Gastroesophageal sphincter (tissue), 4 donors: ENCODE data around the gene TMTC1. TPM values are rescaled to one million over a fixed set of nuclear protein-coding genes. Genes with fewer than 3 reads are reported as not detected.
"Not testable (repeated sequence)": the region's sequence is repeated elsewhere in the genome, so short reads cannot be mapped to it uniquely, and the experiment has no call there.

Experiments
- ATAC-seq: fragments of 150-250 bp; one replicate; pipeline ENCODE4 v1.9.1; 2016; ENCODE audit warnings: mild to moderate bottlenecking, moderate library complexity
- H3K27ac ChIP-seq, 4 donors: fragments of 200-600 bp; sonication (generic) in 3 of 4; 1 replicate in 3 of 4; 2 replicates in 1 of 4; pipeline ENCODE4 v1.5.1; 2016 to 2019
- H3K27me3 ChIP-seq: fragments of 200-600 bp; sonication (generic); one replicate; pipeline ENCODE4 v1.5.1; 2019
- H3K36me3 ChIP-seq, 2 donors: fragments of 200-600 bp; sonication (generic); one replicate each; pipeline ENCODE4 v1.5.1; 2019; ENCODE audit warnings: control low read depth in 1 of 2
- H3K4me1 ChIP-seq, 3 donors: fragments of 200-600 bp; sonication (generic); 1 replicate in 2 of 3; 2 replicates in 1 of 3; pipeline ENCODE4 v1.5.1; 2016 to 2019; ENCODE audit warnings: control low read depth in 2 of 3
- H3K4me3 ChIP-seq, 2 donors: fragments of 200-600 bp; sonication (generic); one replicate each; pipeline ENCODE4 v1.5.1; 2019; ENCODE audit warnings: mild to moderate bottlenecking in 1 of 2, moderate library complexity in 1 of 2
- H3K9me3 ChIP-seq, 3 donors: fragments of 200-600 bp; sonication (generic); one replicate each; pipeline ENCODE4 v1.5.1; 2017 to 2019; ENCODE audit warnings: control low read depth in 2 of 3
- CTCF ChIP-seq, 4 experiments: fragments of 200-600 bp in 2 of 4; fragments of 450-650 bp in 2 of 4; sonication (generic) in 1 of 4; IDR thresholded peaks; one replicate each; pipeline ENCODE4 v1.5.1; 2017 to 2019; ENCODE audit warnings: antibody characterized with exemption in 4 of 4, mild to moderate bottlenecking in 2 of 4, moderate library complexity in 2 of 4
- EP300 ChIP-seq: sonication (generic); formaldehyde crosslinking; IDR thresholded peaks from one replicate; pipeline ENCODE4 v1.6.1; 2017; ENCODE audit warnings: antibody characterized with exemption, mild to moderate bottlenecking
- POLR2A ChIP-seq, 2 donors: fragments of 450-650 bp; IDR thresholded peaks; one replicate each; pipeline ENCODE4 v1.6.1; 2017; ENCODE audit warnings: antibody characterized with exemption in 2 of 2, mild to moderate bottlenecking in 2 of 2, moderate library complexity in 1 of 2
- POLR2AphosphoS5 ChIP-seq: sonication (generic); formaldehyde crosslinking; IDR thresholded peaks from one replicate; pipeline ENCODE4 v1.6.1; 2017; ENCODE audit warnings: antibody characterized with exemption
- WGBS, 2 donors: methylation state at CpG; one replicate each; pipeline ENCODE4 v1.1.5; 2018; ENCODE audit warnings: low coverage in 1 of 2; 5-methylcytosine and 5-hydroxymethylcytosine counted together
- total RNA-seq, 4 donors: library from RNA; depleted of rRNA; stranded (reverse); fragments of >200 nt; gene quantifications; one replicate each; pipeline ENCODE4 v1.1.0, GENCODE V29; 2016

TMTC1 gene
- total RNA-seq, 4 donors from 2014 or later = 94.0 to 190 (median 117) TPM

GRCh38 chr12:29634057-29634456 lies 149.7 kb downstream of the TMTC1 start:
- TF ChIP-seq CTCF (IDR thresholded peaks at IDR 0.05) = no peak
- TF ChIP-seq POLR2AphosphoS5 = no peak
- no peak for TF ChIP-seq POLR2A (IDR thresholded peaks at IDR 0.05)
- no peak for TF ChIP-seq EP300
- no peak for ATAC-seq
- whole genome bisulfite sequencing, 2 donors = 67 to 78% methylated on average over 1 to 3 of the region's 3 CpGs
- peaks cover 0 to 44% of the 10 kb centered on the region in 2 donors for H3K36me3 ChIP-seq
- no peak overlapping the region for H3K4me3 ChIP-seq
- H3K27ac ChIP-seq = no peak overlapping the region
- no peaks in the 10 kb centered on the region for H3K9me3 ChIP-seq
- no peaks in the 10 kb centered on the region for H3K4me1 ChIP-seq
- H3K27me3 ChIP-seq = no peaks in the 10 kb centered on the region

GRCh38 chr12:29630164-29630563 lies 153.6 kb downstream of the TMTC1 start:
- WGBS, 2 donors = 80 to 100% methylated on average over 1 of the region's 1 CpG
- H3K27me3 ChIP-seq = not testable (repeated sequence)

GRCh38 chr12:29627221-29627620 lies 156.5 kb downstream of the TMTC1 start:
- peaks cover 0 to 40% of the 10 kb centered on the region in 2 donors for H3K36me3 ChIP-seq
- ATAC-seq = no peak
- no peaks in the 10 kb centered on the region for H3K9me3 ChIP-seq
- TF ChIP-seq CTCF (IDR thresholded peaks at IDR 0.05) (no peak), POLR2AphosphoS5 (no peak), POLR2A (IDR thresholded peaks at IDR 0.05) (no peak), EP300 (no peak)
- no peak overlapping the region for H3K27ac ChIP-seq
- no peak overlapping the region for H3K4me3 ChIP-seq
- H3K4me1 ChIP-seq = peaks cover 5 to 26% (median 6%) of the 10 kb centered on the region in 3 donors
- WGBS, 2 donors = 86% methylated on average over 1 of the region's 1 CpG
- H3K27me3 ChIP-seq = no peaks in the 10 kb centered on the region

More at GRCh38 chr12:29630164-29630563, 153.6 kb downstream of the TMTC1 start:
- Histone ChIP-seq H3K4me1 (peaks cover 2 to 15% (median 6%) of the 10 kb centered on the region in 3 donors), H3K36me3 (peaks cover 0 to 48% of the 10 kb centered on the region in 2 donors)
- not testable (repeated sequence) for H3K4me3 ChIP-seq, H3K27ac ChIP-seq, H3K9me3 ChIP-seq, ATAC-seq

GRCh38 chr12:29625359-29625953 lies 158.3 kb downstream of the TMTC1 start:
- no peak for TF ChIP-seq EP300
- TF ChIP-seq CTCF (IDR thresholded peaks at IDR 0.05) = no peak
- TF ChIP-seq POLR2AphosphoS5 = no peak
- TF ChIP-seq POLR2A (IDR thresholded peaks at IDR 0.05) = no peak
- no peak for ATAC-seq
- no peaks in the 10 kb centered on the region for H3K9me3 ChIP-seq
- WGBS, 2 donors = 0% methylated on average over 1 to 2 of the region's 2 CpGs
- no peak overlapping the region for H3K27ac ChIP-seq
- no peak overlapping the region for H3K4me3 ChIP-seq
- H3K36me3 ChIP-seq = peaks cover 0 to 27% of the 10 kb centered on the region in 2 donors
- H3K4me1 ChIP-seq = peaks cover 5 to 26% (median 6%) of the 10 kb centered on the region in 3 donors
- no peaks in the 10 kb centered on the region for H3K27me3 ChIP-seq

- 70 to 94% methylated on average over 1 of the region's 1 CpG for WGBS, 2 donors
- no peak for ATAC-seq
- Histone ChIP-seq H3K36me3 (peaks cover 0 to 3% of the 10 kb centered on the region in 2 donors), H3K9me3 (no peaks in the 10 kb centered on the region), H3K27ac (no peak overlapping the region), H3K27me3 (no peaks in the 10 kb centered on the region), H3K4me1 (peaks cover 5 to 26% (median 6%) of the 10 kb centered on the region in 3 donors), H3K4me3 (no peak overlapping the region)
- TF ChIP-seq EP300 (no peak), POLR2AphosphoS5 (no peak), POLR2A (IDR thresholded peaks at IDR 0.05) (no peak), CTCF (IDR thresholded peaks at IDR 0.05) (no peak)
Observed at GRCh38 chr12:29622251-29622650, 161.5 kb downstream of the TMTC1 start.
